ENCODE measurements around the gene LHX3. TPM values are rescaled to one million over a fixed set of nuclear protein-coding genes. Genes with fewer than 3 reads are reported as not detected.

The LHX3 gene
- total and polyA plus RNA-seq, 2 of the 4 experiments (the other 2 are of a cell fraction): not detected

DNA sequence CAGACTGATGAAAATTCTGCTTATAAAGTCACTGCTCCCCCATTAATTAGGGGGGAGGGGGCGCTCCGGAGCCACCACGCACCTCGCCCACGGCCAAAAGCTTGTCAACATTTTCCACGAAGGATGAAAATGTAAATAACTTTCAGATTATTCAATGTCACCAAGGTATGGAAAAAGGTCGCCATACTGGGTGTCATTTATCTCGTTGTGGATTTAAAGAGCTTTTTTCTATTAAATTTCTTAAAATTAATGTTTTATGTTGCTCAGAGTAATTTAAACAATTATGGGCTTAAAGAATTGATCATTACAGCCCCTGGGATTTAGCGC is 13.0 kb downstream of the LHX3 start:
- Histone ChIP-seq H3K79me1 (ENCODE audit: low read depth in 1 of 2, low read length in 2 of 2) (no peaks in the 10 kb centered on the region), H3K36me3 (ENCODE audit: control insufficient read depth, insufficient read depth, low read length) (no peaks in the 10 kb centered on the region), H3K14ac (replicated peaks; ENCODE audit: low read depth, low read length) (no peak overlapping the region), H3K9ac (ENCODE audit: low read depth, low read length) (no peak overlapping the region), H3K27me3 (ENCODE audit: control insufficient read depth, insufficient read depth, low read length) (peaks cover 80% of the 10 kb centered on the region), H2BK120ac (ENCODE audit: low read depth, low read length) (no peak overlapping the region), H4K20me1 (ENCODE audit: insufficient read depth, low read length) (0 out of 2 replicates have a peak, but pooled peaks cover 5% of the 10 kb centered on the region), H4K8ac (ENCODE audit: low read depth in 2 of 2, low read length in 2 of 2) (no peak overlapping the region), H2AK5ac (ENCODE audit: low read depth, low read length) (no peak overlapping the region), H2BK15ac (ENCODE audit: low read depth, low read length) (no peak overlapping the region), H3K9me3 (ENCODE audit: control insufficient read depth, insufficient read depth, low read length) (peaks cover 2% of the 10 kb centered on the region; the same call in 1 of the 2 replicates), H4K91ac (ENCODE audit: insufficient read depth, low read depth, low read length) (no peak overlapping the region), H2BK20ac (ENCODE audit: low read depth, low read length) (no peak overlapping the region), H3K27ac (ENCODE audit: insufficient read depth, low read length) (no peak overlapping the region), H3K56ac (ENCODE audit: extremely low read depth, insufficient read depth, low read length) (no peak overlapping the region), H3K4me3 (ENCODE audit: insufficient read depth, low read depth, low read length) (no peak overlapping the region), H3K23ac (ENCODE audit: low read depth, low read length) (no peak overlapping the region), H3K9me1 (ENCODE audit: insufficient read depth, low read length) (no peaks in the 10 kb centered on the region), H3K4me1 (ENCODE audit: control insufficient read depth, insufficient read depth, low read length) (no peaks in the 10 kb centered on the region), H4K5ac (ENCODE audit: low read depth, low read length) (no peak overlapping the region), H3K4me2 (ENCODE audit: low read depth, low read length) (no peak overlapping the region), H2BK5ac (ENCODE audit: low read depth, low read length, poor library complexity, severe bottlenecking) (no peak overlapping the region), H3K4ac (ENCODE audit: low read depth, low read length) (no peak overlapping the region), H3K18ac (ENCODE audit: low read depth, low read length) (no peak overlapping the region), H2AFZ (replicated peaks; ENCODE audit: low read length, poor library complexity) (no peak overlapping the region), H2AK9ac (replicated peaks; ENCODE audit: low read depth, low read length, poor library complexity) (no peak overlapping the region)
- DNase-seq (no peak), ATAC-seq (ENCODE audit: low read depth) (no peak)
- POLR2A ChIA-PET (ENCODE audit: unreplicated experiment): no interaction called here
- TF ChIP-seq FOS (IDR thresholded peaks at IDR 0.05; ENCODE audit: low read depth, low read length) (no peak), RAD21 (IDR thresholded peaks at IDR 0.05; ENCODE audit: low read length) (no peak), RCOR1 (IDR thresholded peaks at IDR 0.05; ENCODE audit: insufficient replicate concordance, low read length) (no peak), MAZ (IDR thresholded peaks at IDR 0.05; ENCODE audit: borderline replicate concordance, low read depth, low read length) (no peak)
- CTCF ChIA-PET: interaction anchor here (0.5 kb wide), 1 partner anchor 653 kb away, joined by 4 read pairs; no protein-coding TSS in a partner anchor
- no CpG with 5 or more reads among the region's 9 CpGs for WGBS, 2 experiments (ENCODE audit: extremely low coverage in 2 of 2, insufficient read length in 1 of 2)
- no TSS peak for BruUV-seq (replicated peaks)
- intact Hi-C loops (cut with micrococcal nuclease): no loop called here
- in situ Hi-C loops (cut with MboI; ENCODE audit: low sequenced_read_pairs): no loop called here
- dilution Hi-C loops (cut with HindIII; ENCODE audit: low sequenced_read_pairs, unreplicated experiment): no loop called here

Measured in IMR-90 (cell line).